NCI-H774 (cell line): ENCODE data around the gene KLHL11.
"Not testable (repeated sequence)": the region's sequence is repeated elsewhere in the genome, so short reads cannot be mapped to it uniquely, and the experiment has no call there.

Experiments
- DNase-seq: peaks from one replicate; lab custom pipeline; 2025; lab: John Stamatoyannopoulos, UW

KLHL11 gene

GRCh38 chr17:41888332-41888965, 23.2 kb upstream of the KLHL11 start:
- DNase-seq = no peak

GRCh38 chr17:41885733-41886132, 20.5 kb upstream of the KLHL11 start:
- DNase-seq = no peak

- DNase-seq = no peak
Observed at GRCh38 chr17:41882756-41883155, 17.5 kb upstream of the KLHL11 start.

- DNase-seq = no peak
Observed at GRCh38 chr17:41880130-41880529, 14.9 kb upstream of the KLHL11 start.

GRCh38 chr17:41874293-41874670, 9.1 kb upstream of the KLHL11 start:
- not testable (repeated sequence) for DNase-seq

GRCh38 chr17:41873559-41874292, 8.5 kb upstream of the KLHL11 start:
- DNase-seq = no peak

- no peak for DNase-seq
Observed at GRCh38 chr17:41871789-41872188, 6.6 kb upstream of the KLHL11 start.

- no peak for DNase-seq
Observed at GRCh38 chr17:41870627-41871026, 5.4 kb upstream of the KLHL11 start.

- no peak for DNase-seq
Observed at GRCh38 chr17:41870097-41870496, 4.9 kb upstream of the KLHL11 start.

- DNase-seq = no peak
Observed at GRCh38 chr17:41869426-41869825, 4.2 kb upstream of the KLHL11 start.

GRCh38 chr17:41868568-41868967, 3.3 kb upstream of the KLHL11 start:
- DNase-seq = no peak

- no peak for DNase-seq
Observed at GRCh38 chr17:41865596-41865893, 322 bp upstream of the KLHL11 start.

GRCh38 chr17:41864498-41864835, 756 bp downstream of the KLHL11 start:
- no peak for DNase-seq

- DNase-seq = no peak
Observed at GRCh38 chr17:41863074-41863848, 2.0 kb downstream of the KLHL11 start.

GRCh38 chr17:41860254-41860931, 4.8 kb downstream of the KLHL11 start:
- no peak for DNase-seq

GRCh38 chr17:41851382-41851781, 13.8 kb downstream of the KLHL11 start:
- DNase-seq = not testable (repeated sequence)

GRCh38 chr17:41849251-41849990, 15.8 kb downstream of the KLHL11 start:
- DNase-seq = no peak

- DNase-seq = no peak
Observed at GRCh38 chr17:41848788-41849187, 16.4 kb downstream of the KLHL11 start.

- DNase-seq = no peak
Observed at GRCh38 chr17:41844971-41845370, 20.3 kb downstream of the KLHL11 start.

- not testable (repeated sequence) for DNase-seq
Observed at GRCh38 chr17:41840781-41841180, 24.4 kb downstream of the KLHL11 start.

- not testable (repeated sequence) for DNase-seq
Observed at GRCh38 chr17:41839448-41839847, 25.8 kb downstream of the KLHL11 start.
